SIG-M5 (cell line): Measurements from ENCODE around the gene RAD17.
"Not testable (repeated sequence)": the region's sequence is repeated elsewhere in the genome, so short reads cannot be mapped to it uniquely, and the experiment has no call there.

Experiments
- DNase-seq: peaks from one replicate; lab custom pipeline; 2025; lab: John Stamatoyannopoulos, UW

The RAD17 gene

GRCh38 chr5:69369340-69370121 is at the start of gene RAD17, which contains the start of the genes AK6 and TAF9:
TSS of gene RAD17 (plus strand) at chr5:69369818. CDS start at chr5:69372209, 2,391 bp downstream.
TSS of gene AK6 (minus strand) at chr5:69369520. CDS start at chr5:69369490, 30 bp downstream.
TSS of gene TAF9 (minus strand) at chr5:69369520. CDS start at chr5:69365737, 3,783 bp downstream.
- peak; percentile 58 for DNase-seq

GRCh38 chr5:69326365-69326764 is 43.3 kb upstream of the RAD17 start:
- no peak for DNase-seq

GRCh38 chr5:69329905-69330489 is 39.6 kb upstream of the RAD17 start:
- DNase-seq, result no peak

GRCh38 chr5:69331528-69332445 is 37.8 kb upstream of the RAD17 start:
- DNase-seq, result no peak

GRCh38 chr5:69333668-69334315 is 35.8 kb upstream of the RAD17 start:
- not testable (repeated sequence) for DNase-seq

GRCh38 chr5:69334793-69335268 is 34.8 kb upstream of the RAD17 start:
- DNase-seq, result no peak

- DNase-seq, result peak; percentile 9
Observed at GRCh38 chr5:69335341-69335935, 34.2 kb upstream of the RAD17 start.

- DNase-seq, result no peak
Observed at GRCh38 chr5:69341520-69342161, 28.0 kb upstream of the RAD17 start.

GRCh38 chr5:69343083-69343482 is 26.5 kb upstream of the RAD17 start:
- no peak for DNase-seq

GRCh38 chr5:69350664-69351063 is 19.0 kb upstream of the RAD17 start:
- DNase-seq, result no peak

- DNase-seq, result no peak
Observed at GRCh38 chr5:69359699-69360098, 9.9 kb upstream of the RAD17 start.

GRCh38 chr5:69360442-69360841 is 9.2 kb upstream of the RAD17 start:
- no peak for DNase-seq

GRCh38 chr5:69364414-69364813 is 5.2 kb upstream of the RAD17 start:
- DNase-seq, result no peak

- DNase-seq, result no peak
Observed at GRCh38 chr5:69364850-69365249, 4.8 kb upstream of the RAD17 start.

- DNase-seq, result no peak
Observed at GRCh38 chr5:69367697-69368279, 1.8 kb upstream of the RAD17 start.

- DNase-seq, result no peak
Observed at GRCh38 chr5:69368458-69369339, 919 bp upstream of the RAD17 start.

GRCh38 chr5:69370335-69370734 is 717 bp downstream of the RAD17 start:
- DNase-seq, result not testable (repeated sequence)

- DNase-seq, result no peak
Observed at GRCh38 chr5:69372394-69372793, 2.8 kb downstream of the RAD17 start.

- DNase-seq, result no peak
Observed at GRCh38 chr5:69374911-69375446, 5.4 kb downstream of the RAD17 start.
